Upper lobe of right lung (tissue), 1 donor: ENCODE measurements around the gene PACRG. TPM values are rescaled to one million over a fixed set of nuclear protein-coding genes. Genes with fewer than 3 reads are reported as not detected.

ENCODE experiments used
- ATAC-seq: fragments of 200-7000 bp; cut with Tn5 transposase; one replicate; pipeline ENCODE4 v1.9.1; 2020; ENCODE audit warnings: mild to moderate bottlenecking, moderate library complexity
- DNase-seq: peaks from one replicate; pipeline ENCODE4 v3.0.0-alpha.2; 2020
- H3K27ac ChIP-seq: fragments of 200-600 bp; one replicate; pipeline ENCODE4 v1.8.0; 2022
- H3K27me3 ChIP-seq: fragments of 200-600 bp; one replicate; pipeline ENCODE4 v1.8.0; 2022; ENCODE audit warnings: mild to moderate bottlenecking
- H3K36me3 ChIP-seq: fragments of 200-600 bp; one replicate; pipeline ENCODE4 v1.8.0; 2022
- H3K4me1 ChIP-seq: fragments of 200-600 bp; one replicate; pipeline ENCODE4 v1.8.0; 2022
- H3K4me3 ChIP-seq: fragments of 200-600 bp; one replicate; pipeline ENCODE4 v1.8.0; 2022; ENCODE audit warnings: mild to moderate bottlenecking
- H3K9me3 ChIP-seq: fragments of 200-600 bp; one replicate; pipeline ENCODE4 v1.8.0; 2022
- CTCF ChIP-seq: fragments of 200-600 bp; IDR thresholded peaks from one replicate; pipeline ENCODE4 v1.8.0; 2022; ENCODE audit warnings: antibody characterized with exemption
- intact Hi-C: fragments of 100-400 bp; cut with DNase I; formaldehyde crosslinking; loops from one replicate; pipeline ENCODE4 v1.11.0; 2022
- total RNA-seq: library from RNA; stranded (reverse); fragmentation: NEBNext Ultra II Directional; extraction: Animal tissue kit (Norgen Biotek cat#: 25700); gene quantifications from one replicate; pipeline ENCODE4 v1.2.1, GENCODE V29; 2021
- donor health status: DM: no; HTN: yes; CAD: no; lungs with severe emphysema.

PACRG gene
- total RNA-seq, 1 donor from 2014 or later: 1.5 TPM

GRCh38 chr6:162875070-162875469 is 147.3 kb downstream of the PACRG start:
- no peaks in the 10 kb centered on the region for H3K27me3 ChIP-seq
- H3K4me3 ChIP-seq: no peak overlapping the region
- no peaks in the 10 kb centered on the region for H3K9me3 ChIP-seq
- H3K27ac ChIP-seq: no peak overlapping the region
- no peaks in the 10 kb centered on the region for H3K4me1 ChIP-seq
- TF ChIP-seq CTCF: no peak
- ATAC-seq: no peak
- H3K36me3 ChIP-seq: no peaks in the 10 kb centered on the region
- DNase-seq: no peak
- intact Hi-C loops: no loop called here

GRCh38 chr6:162882801-162883481 is 155.2 kb downstream of the PACRG start:
- no peaks in the 10 kb centered on the region for H3K36me3 ChIP-seq
- H3K9me3 ChIP-seq: no peaks in the 10 kb centered on the region
- intact Hi-C loops: no loop called here
- no peak overlapping the region for H3K4me3 ChIP-seq
- H3K4me1 ChIP-seq: no peaks in the 10 kb centered on the region
- no peaks in the 10 kb centered on the region for H3K27me3 ChIP-seq
- no peak for DNase-seq
- ATAC-seq: no peak
- H3K27ac ChIP-seq: no peak overlapping the region
- TF ChIP-seq CTCF: no peak

- Histone ChIP-seq H3K27ac (no peak overlapping the region), H3K4me1 (no peaks in the 10 kb centered on the region), H3K27me3 (no peaks in the 10 kb centered on the region), H3K9me3 (no peaks in the 10 kb centered on the region), H3K4me3 (no peak overlapping the region), H3K36me3 (no peaks in the 10 kb centered on the region)
- intact Hi-C loops: no loop called here
- DNase-seq (no peak), ATAC-seq (no peak)
- TF ChIP-seq CTCF: no peak
Observed at GRCh38 chr6:162887981-162888689, 160.4 kb downstream of the PACRG start.

GRCh38 chr6:162889303-162889702 is 161.5 kb downstream of the PACRG start:
- Histone ChIP-seq H3K9me3 (no peaks in the 10 kb centered on the region), H3K4me1 (no peaks in the 10 kb centered on the region), H3K4me3 (no peak overlapping the region), H3K27me3 (no peaks in the 10 kb centered on the region), H3K27ac (no peak overlapping the region), H3K36me3 (no peaks in the 10 kb centered on the region)
- no peak for DNase-seq
- intact Hi-C loops: no loop called here
- ATAC-seq: no peak
- no peak for TF ChIP-seq CTCF

GRCh38 chr6:162898011-162898410 is 170.2 kb downstream of the PACRG start:
- DNase-seq (no peak), ATAC-seq (no peak)
- no peak overlapping the region for H3K4me3 ChIP-seq
- no peaks in the 10 kb centered on the region for H3K27me3 ChIP-seq
- intact Hi-C loops: no loop called here
- no peaks in the 10 kb centered on the region for H3K4me1 ChIP-seq
- no peaks in the 10 kb centered on the region for H3K9me3 ChIP-seq
- no peak for TF ChIP-seq CTCF
- H3K36me3 ChIP-seq: no peaks in the 10 kb centered on the region
- no peak overlapping the region for H3K27ac ChIP-seq
